ENCODE data around the gene NOTCH2. TPM values are rescaled to one million over a fixed set of nuclear protein-coding genes. Genes with fewer than 3 reads are reported as not detected.

The NOTCH2 gene
- total RNA-seq, 3 donors from 2014 or later (not counting 1 experiment from before 2014, with no cell fraction given): 74.7 to 136 (median 97.4) TPM

DNA sequence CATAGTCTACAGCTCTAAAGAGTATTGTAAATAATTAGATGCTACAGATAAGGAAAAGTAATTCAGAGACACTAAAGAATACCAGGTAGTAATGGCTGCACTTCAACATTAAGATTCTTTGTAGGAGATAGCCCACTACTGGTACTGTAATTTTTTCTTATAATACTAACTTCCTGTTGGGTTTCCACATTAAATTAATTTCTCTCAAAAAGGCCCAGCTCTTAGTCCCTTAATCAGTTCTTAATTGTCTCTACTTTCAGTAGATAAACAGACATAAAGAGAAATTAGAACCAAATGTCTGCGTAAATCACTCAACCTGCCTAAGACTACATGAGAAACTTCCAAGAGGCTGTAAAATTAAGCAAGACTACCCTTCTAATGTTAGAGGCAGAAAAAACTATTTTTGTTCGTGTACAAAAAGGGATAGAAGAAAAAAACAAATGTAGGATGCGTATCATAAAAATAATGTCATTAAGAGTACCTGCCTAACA lies 83.4 kb downstream of the NOTCH2 start:
- TF ChIP-seq, protein P1, sequence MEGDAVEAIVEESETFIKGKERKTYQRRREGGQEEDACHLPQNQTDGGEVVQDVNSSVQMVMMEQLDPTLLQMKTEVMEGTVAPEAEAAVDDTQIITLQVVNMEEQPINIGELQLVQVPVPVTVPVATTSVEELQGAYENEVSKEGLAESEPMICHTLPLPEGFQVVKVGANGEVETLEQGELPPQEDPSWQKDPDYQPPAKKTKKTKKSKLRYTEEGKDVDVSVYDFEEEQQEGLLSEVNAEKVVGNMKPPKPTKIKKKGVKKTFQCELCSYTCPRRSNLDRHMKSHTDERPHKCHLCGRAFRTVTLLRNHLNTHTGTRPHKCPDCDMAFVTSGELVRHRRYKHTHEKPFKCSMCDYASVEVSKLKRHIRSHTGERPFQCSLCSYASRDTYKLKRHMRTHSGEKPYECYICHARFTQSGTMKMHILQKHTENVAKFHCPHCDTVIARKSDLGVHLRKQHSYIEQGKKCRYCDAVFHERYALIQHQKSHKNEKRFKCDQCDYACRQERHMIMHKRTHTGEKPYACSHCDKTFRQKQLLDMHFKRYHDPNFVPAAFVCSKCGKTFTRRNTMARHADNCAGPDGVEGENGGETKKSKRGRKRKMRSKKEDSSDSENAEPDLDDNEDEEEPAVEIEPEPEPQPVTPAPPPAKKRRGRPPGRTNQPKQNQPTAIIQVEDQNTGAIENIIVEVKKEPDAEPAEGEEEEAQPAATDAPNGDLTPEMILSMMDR (IDR thresholded peaks at IDR 0.05): no peak
- H3K4me3 Mint-ChIP-seq: no peak overlapping the region
- DNase-seq: no peak
- H3K9me3 Mint-ChIP-seq: no peaks in the 10 kb centered on the region
- intact Hi-C loops (cut with micrococcal nuclease): no loop called here
- no peaks in the 10 kb centered on the region for H3K27me3 Mint-ChIP-seq (ENCODE audit: low read depth in 2 of 2)
- 73% methylated on average over 3 of the region's 3 CpGs for WGBS (ENCODE audit: insufficient coverage)
- H3K27ac Mint-ChIP-seq: peak overlapping the region; percentile 87 to 93
- Histone ChIP-seq H3K4me1 (ENCODE audit: control insufficient read depth, insufficient read depth, low read length) (peaks cover 5% of the 10 kb centered on the region), H3K27me3 (ENCODE audit: control insufficient read depth, insufficient read depth, low read length) (no peaks in the 10 kb centered on the region), H3K27ac (ENCODE audit: low read length) (no peak overlapping the region), H3K4me3 (ENCODE audit: low read length) (no peak overlapping the region), H3K36me3 (ENCODE audit: control insufficient read depth, insufficient read depth, low read length) (peaks cover 12% of the 10 kb centered on the region), H3K9me3 (ENCODE audit: control insufficient read depth, insufficient read depth, low read length) (no peaks in the 10 kb centered on the region)
- H3K36me3 Mint-ChIP-seq: no peaks in the 10 kb centered on the region
- H3K4me1 Mint-ChIP-seq: peaks cover 30 to 32% of the 10 kb centered on the region in 2 donors
- no peak for ATAC-seq

DNA sequence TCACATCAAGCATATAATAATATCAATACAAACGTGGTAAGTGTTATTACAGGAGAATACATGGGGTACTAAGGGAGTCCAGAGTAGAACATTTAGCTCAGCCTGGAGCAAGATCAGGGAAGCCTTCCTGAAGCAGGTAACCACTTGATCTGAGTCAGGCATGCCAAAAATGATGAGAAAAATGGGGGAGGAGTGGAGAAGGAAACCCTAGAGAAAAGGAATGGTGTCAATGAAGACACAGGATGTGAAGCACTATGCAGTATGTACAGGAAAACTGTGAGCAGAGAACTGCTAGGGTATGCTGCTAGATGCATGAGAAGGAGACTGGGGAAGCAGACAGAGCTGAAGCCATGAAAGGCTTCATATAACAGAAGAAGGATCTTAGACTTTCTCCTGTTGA lies 84.7 kb downstream of the NOTCH2 start:
- TF ChIP-seq, protein P1 (IDR thresholded peaks at IDR 0.05): no peak
- Histone ChIP-seq H3K4me1 (ENCODE audit: control insufficient read depth, insufficient read depth, low read length) (peaks cover 5% of the 10 kb centered on the region), H3K36me3 (ENCODE audit: control insufficient read depth, insufficient read depth, low read length) (peaks cover 12% of the 10 kb centered on the region), H3K27ac (ENCODE audit: low read length) (no peak overlapping the region), H3K27me3 (ENCODE audit: control insufficient read depth, insufficient read depth, low read length) (no peaks in the 10 kb centered on the region), H3K4me3 (ENCODE audit: low read length) (no peak overlapping the region), H3K9me3 (ENCODE audit: control insufficient read depth, insufficient read depth, low read length) (no peaks in the 10 kb centered on the region)
- ATAC-seq (no peak), DNase-seq (no peak)
- Mint-ChIP-seq H3K36me3 (no peaks in the 10 kb centered on the region), H3K27me3 (ENCODE audit: low read depth in 2 of 2) (no peaks in the 10 kb centered on the region), H3K9me3 (no peaks in the 10 kb centered on the region), H3K4me3 (no peak overlapping the region), H3K27ac (peak overlapping the region; percentile 9 to 87), H3K4me1 (peaks cover 30 to 32% of the 10 kb centered on the region in 2 donors)
- intact Hi-C loops (cut with micrococcal nuclease): no loop called here
- 82% methylated on average over 1 of the region's 1 CpG for WGBS (ENCODE audit: insufficient coverage)

DNA sequence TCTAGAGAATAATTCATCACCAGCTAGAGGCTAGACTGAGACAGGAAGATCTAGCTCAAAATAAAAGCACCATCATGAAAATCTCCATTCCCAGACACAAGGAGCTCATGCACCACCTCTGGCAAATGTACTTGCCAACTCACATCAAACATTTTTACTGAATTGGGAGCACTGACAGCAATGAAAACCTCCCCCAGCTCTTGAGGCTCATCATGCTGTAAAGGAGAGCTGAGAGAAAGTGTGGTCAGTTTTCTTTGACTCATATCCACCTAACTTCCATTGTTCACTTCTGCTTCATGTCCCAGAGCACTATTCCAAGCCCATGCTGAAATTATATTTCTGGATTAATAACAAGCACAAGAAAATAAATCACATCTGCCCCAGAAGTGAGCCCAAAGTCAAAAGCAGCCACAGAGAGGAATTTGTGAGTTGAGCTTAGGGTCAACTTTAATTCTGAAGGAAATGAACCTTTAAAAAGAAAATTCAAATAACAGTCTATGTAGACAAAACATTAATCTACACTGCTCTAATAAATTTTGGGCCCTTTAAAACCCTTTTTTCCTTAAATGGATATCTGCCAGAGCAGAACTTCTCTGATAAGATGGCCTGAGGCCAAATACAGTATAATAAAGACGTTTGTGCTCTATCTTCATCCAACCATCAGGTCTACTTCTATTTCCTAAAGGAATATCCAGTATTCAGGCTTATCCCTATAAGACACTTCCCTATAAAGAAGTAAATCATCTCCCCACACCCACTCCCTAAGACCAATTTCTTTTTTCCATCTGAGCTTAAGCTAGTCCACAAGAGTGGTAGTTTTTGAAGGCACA lies 87.3 kb downstream of the NOTCH2 start:
- Mint-ChIP-seq H3K27me3 (ENCODE audit: low read depth in 2 of 2) (no peaks in the 10 kb centered on the region), H3K27ac (no peak overlapping the region), H3K9me3 (no peaks in the 10 kb centered on the region), H3K4me3 (no peak overlapping the region), H3K4me1 (peaks cover 23 to 31% of the 10 kb centered on the region in 2 donors), H3K36me3 (no peaks in the 10 kb centered on the region)
- no peak overlapping the region for H3K4me3 ChIP-seq (ENCODE audit: low read length)
- TF ChIP-seq, protein P1 (IDR thresholded peaks at IDR 0.05): no peak
- WGBS (ENCODE audit: insufficient coverage): 93% methylated on average over 1 of the region's 1 CpG
- no peaks in the 10 kb centered on the region for H3K27me3 ChIP-seq (ENCODE audit: control insufficient read depth, insufficient read depth, low read length)
- no peak for DNase-seq
- H3K4me1 ChIP-seq (ENCODE audit: control insufficient read depth, insufficient read depth, low read length): peaks cover 5% of the 10 kb centered on the region
- peaks cover 12% of the 10 kb centered on the region for H3K36me3 ChIP-seq (ENCODE audit: control insufficient read depth, insufficient read depth, low read length)
- intact Hi-C loops (cut with micrococcal nuclease): no loop called here
- no peaks in the 10 kb centered on the region for H3K9me3 ChIP-seq (ENCODE audit: control insufficient read depth, insufficient read depth, low read length)
- ATAC-seq: no peak
- no peak overlapping the region for H3K27ac ChIP-seq (ENCODE audit: low read length)
